Esophagus muscularis mucosa (tissue), 2 donors: ENCODE data around the gene ESX1.

Source experiments
- POLR2A ChIP-seq: fragments of 450-650 bp; IDR thresholded peaks from one replicate; pipeline ENCODE4 v1.6.1; 2017; ENCODE audit warnings: antibody characterized with exemption, moderate library complexity, mild to moderate bottlenecking, low read depth
- POLR2AphosphoS5 ChIP-seq, 2 donors: sonication (generic); formaldehyde crosslinking; IDR thresholded peaks; one replicate each; pipeline ENCODE4 v1.6.1; 2017; ENCODE audit warnings: antibody characterized with exemption in 2 of 2

GRCh38 chrX:104285201-104285600 lies 30.5 kb upstream of the ESX1 start:
- TF ChIP-seq POLR2AphosphoS5 (IDR thresholded peaks at IDR 0.05) (no peak), POLR2A (no peak)
